ENCODE data around the gene IRF2BP2.

GRCh38 chr1:234645474-234645953, 35.5 kb upstream of the IRF2BP2 start:
- TF ChIP-seq CTCF (IDR thresholded peaks at IDR 0.05) (no peak), POLR2A (IDR thresholded peaks at IDR 0.05) (no peak)

All from tibial nerve (tissue), 3 donors.